Right lobe of liver (tissue), 4 donors: ENCODE measurements around the gene ZNF878.
"Not testable (repeated sequence)": the region's sequence is repeated elsewhere in the genome, so short reads cannot be mapped to it uniquely, and the experiment has no call there.

Experiments
- CTCF ChIP-seq, 4 donors: fragments of 200-600 bp in 3 of 4; fragments of 450-650 bp in 1 of 4; IDR thresholded peaks; one replicate each; pipeline versions ENCODE4 v1.5.1 to v1.8.0; 2016 to 2022; ENCODE audit warnings: antibody characterized with exemption in 4 of 4, mild to moderate bottlenecking in 2 of 4
- POLR2A ChIP-seq: fragments of 450-650 bp; IDR thresholded peaks from one replicate; pipeline ENCODE4 v1.6.1; 2017; ENCODE audit warnings: antibody characterized with exemption, mild to moderate bottlenecking
- donor health status: DM: no; HTN: no; CAD: no.
- donor health status: DM: no; HTN: no; CAD: no.
- donor health status: DM: no; HTN: yes; CAD: no.

GRCh38 chr19:12083336-12083735 lies 30.6 kb upstream of the ZNF878 start:
- not testable (repeated sequence) for TF ChIP-seq CTCF (IDR thresholded peaks at IDR 0.05); POLR2A
